ENCODE data around the gene OR2C1. TPM values are rescaled to one million over a fixed set of nuclear protein-coding genes. Genes with fewer than 3 reads are reported as not detected.

Gene OR2C1
- total and polyA plus RNA-seq, 10 donors: 0.08 to 0.60 (median 0.33) TPM; not detected in 5

DNA sequence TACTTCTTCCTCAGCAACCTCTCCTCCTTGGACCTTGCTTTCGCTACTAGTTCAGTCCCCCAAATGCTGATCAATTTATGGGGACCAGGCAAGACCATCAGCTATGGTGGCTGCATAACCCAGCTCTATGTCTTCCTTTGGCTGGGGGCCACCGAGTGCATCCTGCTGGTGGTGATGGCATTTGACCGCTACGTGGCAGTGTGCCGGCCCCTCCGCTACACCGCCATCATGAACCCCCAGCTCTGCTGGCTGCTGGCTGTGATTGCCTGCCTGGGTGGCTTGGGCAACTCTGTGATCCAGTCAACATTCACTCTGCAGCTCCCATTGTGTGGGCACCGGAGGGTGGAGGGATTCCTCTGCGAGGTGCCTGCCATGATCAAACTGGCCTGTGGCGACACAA, 429 bp downstream of the OR2C1 start:
- DNase-seq: no peak
- 85 to 92% (median 86%) methylated on average over 4 to 10 of the region's 10 CpGs for WGBS, 5 donors
- Histone ChIP-seq H3K4me3 (no peak overlapping the region), H3K36me3 (no peaks in the 10 kb centered on the region), H3K9me3 (peaks cover 0 to 41% (median 0%) of the 10 kb centered on the region in 8 donors), H3K27me3 (replicated peaks in 1 of 7) (peaks cover 0 to 11% (median 0%) of the 10 kb centered on the region in 7 donors), H3K27ac (no peak overlapping the region), H3K4me1 (no peaks in the 10 kb centered on the region)
- TF ChIP-seq, protein P1, sequence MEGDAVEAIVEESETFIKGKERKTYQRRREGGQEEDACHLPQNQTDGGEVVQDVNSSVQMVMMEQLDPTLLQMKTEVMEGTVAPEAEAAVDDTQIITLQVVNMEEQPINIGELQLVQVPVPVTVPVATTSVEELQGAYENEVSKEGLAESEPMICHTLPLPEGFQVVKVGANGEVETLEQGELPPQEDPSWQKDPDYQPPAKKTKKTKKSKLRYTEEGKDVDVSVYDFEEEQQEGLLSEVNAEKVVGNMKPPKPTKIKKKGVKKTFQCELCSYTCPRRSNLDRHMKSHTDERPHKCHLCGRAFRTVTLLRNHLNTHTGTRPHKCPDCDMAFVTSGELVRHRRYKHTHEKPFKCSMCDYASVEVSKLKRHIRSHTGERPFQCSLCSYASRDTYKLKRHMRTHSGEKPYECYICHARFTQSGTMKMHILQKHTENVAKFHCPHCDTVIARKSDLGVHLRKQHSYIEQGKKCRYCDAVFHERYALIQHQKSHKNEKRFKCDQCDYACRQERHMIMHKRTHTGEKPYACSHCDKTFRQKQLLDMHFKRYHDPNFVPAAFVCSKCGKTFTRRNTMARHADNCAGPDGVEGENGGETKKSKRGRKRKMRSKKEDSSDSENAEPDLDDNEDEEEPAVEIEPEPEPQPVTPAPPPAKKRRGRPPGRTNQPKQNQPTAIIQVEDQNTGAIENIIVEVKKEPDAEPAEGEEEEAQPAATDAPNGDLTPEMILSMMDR (IDR thresholded peaks at IDR 0.05 in 8 of 11, conservative IDR thresholded peaks at IDR 0.05 in 3 of 11): no peak
- no peak for TF ChIP-seq POLR2A (IDR thresholded peaks at IDR 0.05)
- TF ChIP-seq POLR2AphosphoS5 (IDR thresholded peaks at IDR 0.05): no peak
- intact Hi-C loops (cut with DNase I; ENCODE audit: low total_unique reads): no loop called here

DNA sequence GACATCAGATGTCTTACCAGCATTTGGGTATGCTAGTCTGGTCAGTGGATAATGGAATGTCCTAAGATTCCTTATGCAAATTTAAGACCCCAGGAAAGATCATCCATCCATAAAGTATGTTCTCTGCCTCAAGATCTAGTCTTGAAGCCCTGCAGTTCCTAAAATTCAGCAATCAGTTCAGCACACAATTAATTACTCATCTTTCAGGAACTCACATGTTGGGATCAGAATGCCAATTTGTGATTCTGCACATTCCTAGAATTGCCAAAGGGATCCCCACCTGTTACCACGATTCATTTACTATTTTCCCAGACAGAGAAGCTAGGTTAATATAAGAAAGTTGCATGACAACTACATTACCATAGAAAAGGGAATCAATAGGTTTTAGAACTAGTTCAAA, 3.2 kb downstream of the OR2C1 start:
- DNase-seq: no peak
- Histone ChIP-seq H3K4me1 (no peaks in the 10 kb centered on the region), H3K27me3 (replicated peaks in 1 of 7) (peaks cover 0 to 29% (median 0%) of the 10 kb centered on the region in 7 donors), H3K27ac (no peak overlapping the region), H3K4me3 (no peak overlapping the region), H3K9me3 (peaks cover 0 to 45% (median 5%) of the 10 kb centered on the region in 8 donors), H3K36me3 (no peaks in the 10 kb centered on the region)
- no peak for TF ChIP-seq POLR2A (IDR thresholded peaks at IDR 0.05)
- TF ChIP-seq, protein P1 (IDR thresholded peaks at IDR 0.05 in 8 of 11, conservative IDR thresholded peaks at IDR 0.05 in 3 of 11): no peak
- no peak for TF ChIP-seq POLR2AphosphoS5 (IDR thresholded peaks at IDR 0.05)
- intact Hi-C loops (cut with DNase I; ENCODE audit: low total_unique reads): no loop called here
- 0 to 43% (median 28%) methylated on average over 1 of the region's 1 CpG for WGBS, 5 donors

DNA sequence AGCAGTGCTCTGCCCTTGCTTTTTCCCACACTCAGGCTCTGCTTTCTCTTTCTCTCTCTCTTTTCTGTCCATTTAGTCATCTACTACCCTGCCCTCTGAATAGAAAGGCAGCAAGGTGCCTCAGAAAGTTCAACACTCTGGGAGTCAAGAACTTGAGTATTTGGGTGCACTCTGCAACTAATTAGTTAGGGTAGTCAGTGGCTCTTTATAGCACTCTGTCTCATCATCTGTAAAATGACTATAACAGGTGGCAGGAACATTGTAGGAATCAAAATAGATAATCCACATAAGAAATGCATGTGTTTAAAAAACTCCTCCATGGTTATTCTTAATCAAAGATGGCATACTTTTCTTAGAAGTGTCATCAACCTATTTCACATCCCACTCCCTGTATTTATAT, 7.2 kb downstream of the OR2C1 start:
- peaks cover 0 to 7% (median 2%) of the 10 kb centered on the region in 6 donors for H3K4me1 ChIP-seq
- H3K4me3 ChIP-seq: no peak overlapping the region
- intact Hi-C loops (cut with DNase I; ENCODE audit: low total_unique reads): no loop called here
- TF ChIP-seq, protein P1 (IDR thresholded peaks at IDR 0.05 in 8 of 11, conservative IDR thresholded peaks at IDR 0.05 in 3 of 11): no peak
- TF ChIP-seq POLR2A (IDR thresholded peaks at IDR 0.05) (no peak), POLR2AphosphoS5 (IDR thresholded peaks at IDR 0.05) (no peak)
- H3K9me3 ChIP-seq: peaks cover 0 to 26% (median 5%) of the 10 kb centered on the region in 8 donors
- peaks cover 0 to 29% (median 0%) of the 10 kb centered on the region in 7 donors for H3K27me3 ChIP-seq (replicated peaks in 1 of 7)
- no peaks in the 10 kb centered on the region for H3K36me3 ChIP-seq
- no peak overlapping the region for H3K27ac ChIP-seq
- no peak for DNase-seq

DNA sequence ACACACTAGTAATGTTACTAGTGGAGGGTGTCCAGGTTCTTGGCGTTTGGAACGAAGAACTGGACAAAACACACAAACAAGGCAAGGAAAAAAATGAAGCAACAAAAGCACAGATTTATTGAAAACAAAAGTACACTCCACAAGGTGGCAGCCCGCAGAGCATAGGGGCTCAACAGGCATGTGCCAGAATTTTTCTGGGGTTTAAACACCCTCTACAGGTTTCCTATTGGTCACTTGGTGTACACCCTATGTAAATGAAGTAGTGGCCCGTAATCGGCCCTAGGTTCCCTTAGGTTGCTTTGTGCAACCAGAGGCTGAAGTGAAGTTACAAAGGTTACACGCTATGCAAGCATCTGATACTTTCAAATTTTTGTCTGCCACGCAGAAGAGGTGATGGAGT, 8.1 kb downstream of the OR2C1 start:
- Histone ChIP-seq H3K27me3 (replicated peaks in 1 of 7) (peaks cover 0 to 29% (median 0%) of the 10 kb centered on the region in 7 donors), H3K27ac (no peak overlapping the region), H3K9me3 (peaks cover 0 to 26% (median 5%) of the 10 kb centered on the region in 8 donors), H3K4me1 (peaks cover 0 to 7% (median 2%) of the 10 kb centered on the region in 6 donors), H3K4me3 (no peak overlapping the region), H3K36me3 (no peaks in the 10 kb centered on the region)
- no peak for DNase-seq
- TF ChIP-seq, protein P1 (IDR thresholded peaks at IDR 0.05 in 8 of 11, conservative IDR thresholded peaks at IDR 0.05 in 3 of 11): no peak
- no peak for TF ChIP-seq POLR2A (IDR thresholded peaks at IDR 0.05)
- TF ChIP-seq POLR2AphosphoS5 (IDR thresholded peaks at IDR 0.05): no peak
- intact Hi-C loops (cut with DNase I; ENCODE audit: low total_unique reads): no loop called here
- 91 to 100% (median 95%) methylated on average over 7 of the region's 7 CpGs for WGBS, 5 donors

Measured in spleen (tissue), 11 donors.